Endothelial cell of umbilical vein (primary cell): Measurements from ENCODE around the gene AQR. TPM values are rescaled to one million over a fixed set of nuclear protein-coding genes. Genes with fewer than 3 reads are reported as not detected.

Experiments used
- BruUV-seq: library from RNA; stranded (reverse); fragments of 400-500 nt; replicated peaks from 2 replicates; lab custom pipeline; 2021; lab: Mats Ljungman, UMichigan
- CTCF ChIA-PET: fragments of 300-600, 350-600 bp; sonication (Branson Sonifier 250); formaldehyde crosslinking; loops from one replicate; lab custom pipeline; 2021; ENCODE audit warnings: antibody characterized with exemption, inconsistent platforms; lab: Charles Lee
- POLR2A ChIA-PET: fragments of 300-600, 350-600 bp; sonication (Branson Sonifier 250); formaldehyde crosslinking; loops from one replicate; lab custom pipeline; 2021; ENCODE audit warnings: antibody characterized with exemption, inconsistent platforms; lab: Charles Lee
- DNase-seq: peaks from one replicate; pipeline ENCODE4 v3.0.0-alpha.2; 2011; ENCODE audit warnings: low read depth, low spot score
- FAIRE-seq: peaks from 2 replicates; lab custom pipeline; 2011; peaks lifted over from hg19 to GRCh38; lab: Jason Lieb, UNC
- H2AFZ ChIP-seq: 2 replicates; pipeline ENCODE4 v1.6.0; 2012; ENCODE audit warnings: low read depth, low read length, control low read depth, inconsistent platforms
- H3K27ac ChIP-seq: 2 replicates; pipeline ENCODE4 v1.5.1; 2011; ENCODE audit warnings: low read depth, mild to moderate bottlenecking, control low read depth, low read length, moderate library complexity; ENCODE audit not compliant: insufficient read depth
- H3K27me3 ChIP-seq, 2 experiments: 2 replicates each; pipeline versions ENCODE4 v1.6.0 to v1.6.1; 2011; ENCODE audit warnings: low read length in 2 of 2, mixed read lengths in 1 of 2; ENCODE audit not compliant: control insufficient read depth in 2 of 2, insufficient read depth in 2 of 2
- H3K36me3 ChIP-seq, 2 experiments: 2 replicates in 1 of 2; 3 replicates in 1 of 2; pipeline ENCODE4 v1.5.1; 2011; ENCODE audit warnings: low read length in 2 of 2, mild to moderate bottlenecking in 1 of 2, moderate library complexity in 1 of 2; ENCODE audit not compliant: control insufficient read depth in 2 of 2, insufficient read depth in 2 of 2; ENCODE audit errors: extremely low read depth in 1 of 2
- H3K4me1 ChIP-seq: 3 replicates; pipeline ENCODE4 v1.5.1; 2011; ENCODE audit warnings: mild to moderate bottlenecking, low read length; ENCODE audit not compliant: control insufficient read depth, insufficient read depth; ENCODE audit errors: extremely low read depth
- H3K4me2 ChIP-seq: 2 replicates; pipeline ENCODE4 v1.6.1; 2011; ENCODE audit warnings: low read length, control low read depth, mixed read lengths; ENCODE audit not compliant: insufficient read depth
- H3K4me3 ChIP-seq, 3 experiments: fragments of 200-600 bp in 1 of 3; sonication (generic), shearing (Covaris generic) in 1 of 3; replicated peaks in 1 of 3; 2 replicates each; pipeline ENCODE4 v1.5.1; 2011 to 2016; ENCODE audit warnings: control low read depth in 3 of 3, low read length in 3 of 3, mild to moderate bottlenecking in 2 of 3, inconsistent platforms in 1 of 3, low read depth in 1 of 3, moderate library complexity in 1 of 3; ENCODE audit not compliant: insufficient read depth in 1 of 3
- H3K79me2 ChIP-seq: 2 replicates; pipeline ENCODE4 v1.6.0; 2012; ENCODE audit warnings: low read length, inconsistent platforms; ENCODE audit not compliant: control insufficient read depth, insufficient read depth
- H3K9ac ChIP-seq: replicated peaks from 2 replicates; pipeline ENCODE3; 2011; ENCODE audit warnings: low read length, control low read depth; ENCODE audit not compliant: insufficient read depth; ENCODE audit errors: extremely low read depth
- H3K9me1 ChIP-seq: replicated peaks from 3 replicates; pipeline ENCODE4 v1.6.0; 2011; ENCODE audit warnings: mild to moderate bottlenecking, low read length; ENCODE audit not compliant: control insufficient read depth, insufficient read depth; ENCODE audit errors: extremely low read depth
- H3K9me3 ChIP-seq: replicated peaks from 2 replicates; pipeline ENCODE4 v1.5.1; 2012; ENCODE audit warnings: low read length, inconsistent platforms; ENCODE audit not compliant: control insufficient read depth, insufficient read depth
- H4K20me1 ChIP-seq: replicated peaks from 2 replicates; pipeline ENCODE3; 2011; ENCODE audit warnings: mild to moderate bottlenecking, low read length; ENCODE audit not compliant: control insufficient read depth, insufficient read depth; ENCODE audit errors: extremely low read depth
- CTCF ChIP-seq, 2 donors: IDR thresholded peaks; 1 replicate in 1 of 2; 2 replicates in 1 of 2; pipeline ENCODE4 v1.5.1; 2011; ENCODE audit warnings: low read length in 2 of 2, mild to moderate bottlenecking in 2 of 2, moderate library complexity in 2 of 2, control low read depth in 1 of 2, inconsistent platforms in 1 of 2, low read depth in 1 of 2; ENCODE audit not compliant: insufficient read depth in 1 of 2; ENCODE audit errors: extremely low read depth in 1 of 2
- EZH2 ChIP-seq: IDR thresholded peaks from 2 replicates; pipeline ENCODE4 v1.6.1; 2012; ENCODE audit warnings: borderline replicate concordance, low read depth, mild to moderate bottlenecking, moderate library complexity, low read length, inconsistent platforms; ENCODE audit not compliant: severe bottlenecking
- FOS ChIP-seq: IDR thresholded peaks from 2 replicates; pipeline ENCODE4 v1.6.1; 2011; ENCODE audit warnings: mild to moderate bottlenecking, low read length, moderate library complexity, borderline replicate concordance; ENCODE audit not compliant: insufficient read depth
- GATA2 ChIP-seq: IDR thresholded peaks from 2 replicates; pipeline ENCODE4 v1.7.0; 2011; ENCODE audit warnings: low read depth, mild to moderate bottlenecking, moderate library complexity, mixed read lengths, low read length; ENCODE audit not compliant: insufficient read length, insufficient read depth
- JUN ChIP-seq: IDR thresholded peaks from 2 replicates; pipeline ENCODE4 v1.6.1; 2011; ENCODE audit warnings: borderline replicate concordance, low read depth; ENCODE audit not compliant: insufficient read length, insufficient read depth
- MAX ChIP-seq: IDR thresholded peaks from 2 replicates; pipeline ENCODE4 v1.6.1; 2011; ENCODE audit not compliant: insufficient read depth, insufficient read length
- MYC ChIP-seq: IDR thresholded peaks from one replicate; pipeline ENCODE4 v1.6.1; 2011; ENCODE audit warnings: mild to moderate bottlenecking, low read depth, low read length
- POLR2A ChIP-seq: IDR thresholded peaks from 2 replicates; pipeline ENCODE4 v1.6.1; 2012; ENCODE audit warnings: low read depth, mild to moderate bottlenecking, control low read depth, low read length
- POLR2AphosphoS5 ChIP-seq: IDR thresholded peaks from 2 replicates; pipeline ENCODE4 v1.6.1; 2012; ENCODE audit warnings: low read depth, mild to moderate bottlenecking, control low read depth, low read length, moderate library complexity; ENCODE audit not compliant: insufficient read depth
- dilution Hi-C: fragments of 300-500 bp; cut with MboI; formaldehyde crosslinking; loops from one replicate; pipeline ENCODE4 v1.15.0; 2019; ENCODE audit warnings: low sequenced_read_pairs; ENCODE audit not compliant: extremely low pct_ligation_motif_present
- intact Hi-C: fragments of 100-400 bp; cut with micrococcal nuclease; formaldehyde crosslinking; loops from one replicate; pipeline ENCODE4 v1.10.0; 2022
- polyA plus RNA-seq, 4 experiments: library from polyadenylated mRNA; depleted of rRNA in 3 of 4; stranded (reverse) in 3 of 4; unstranded in 1 of 4; fragments of >200 nt; gene quantifications; 2 replicates each; pipeline versions ENCODE4 v1.2.1 to v1.2.3, GENCODE V29; 2011 to 2012; ENCODE audit warnings: missing spikeins in 1 of 4
- total RNA-seq: library from RNA; stranded (reverse); gene quantifications from 2 replicates; pipeline ENCODE4 v1.2.3, GENCODE V29; 2021

AQR gene
- total and polyA plus RNA-seq, 2 donors (not counting 3 experiments of a cell fraction or from before 2014, with no cell fraction given): 18.7 to 37.5 TPM

GRCh38 chr15:35007397-35007796, 37.9 kb upstream of the AQR start:
- TF ChIP-seq EZH2 (no peak), MAX (no peak), POLR2A (no peak), MYC (no peak), CTCF (IDR thresholded peaks at IDR 0.05; ENCODE audit: extremely low read depth in 1 of 2, insufficient read depth in 1 of 2, low read depth in 1 of 2, low read length in 2 of 2) (no peak), JUN (no peak), POLR2AphosphoS5 (no peak), GATA2 (no peak), FOS (no peak)
- Histone ChIP-seq H3K9me1 (no peaks in the 10 kb centered on the region), H3K4me1 (no peaks in the 10 kb centered on the region), H3K27me3 (peaks cover 0 to 3% of the 10 kb centered on the region in 2 experiments), H4K20me1 (no peaks in the 10 kb centered on the region), H3K36me3 (no peaks in the 10 kb centered on the region), H3K9me3 (no peaks in the 10 kb centered on the region), H3K4me3 (no peak overlapping the region), H3K27ac (no peak overlapping the region), H3K79me2 (no peaks in the 10 kb centered on the region), H2AFZ (no peak overlapping the region), H3K9ac (no peak overlapping the region), H3K4me2 (no peak overlapping the region)
- intact Hi-C loops (no loop called here), dilution Hi-C loops (no loop called here)
- DNase-seq: no peak
- BruUV-seq: no TSS peak
- ChIA-PET CTCF (interaction anchor here (1.3 kb wide), 1 partner anchor 19 kb away, joined by 3 read pairs; the partner anchor contains the start of gene ZNF770), POLR2A (no interaction called here)
- no peak for FAIRE-seq
